Activated naive CD8-positive, alpha-beta T cell treated with anti-CD3 and anti-CD28 coated beads for 36 hours (primary cell): ENCODE measurements around the gene BMP7. TPM values are rescaled to one million over a fixed set of nuclear protein-coding genes. Genes with fewer than 3 reads are reported as not detected.

Experiments
- DNase-seq: peaks from one replicate; pipeline ENCODE4 v3.0.0; 2021
- H3K27ac Mint-ChIP-seq: one replicate; pipeline ENCODE4 v1.8.0; 2022; ENCODE audit warnings: mild to moderate bottlenecking, moderate library complexity, mixed read lengths
- H3K27me3 Mint-ChIP-seq: one replicate; pipeline ENCODE4 v1.8.0; 2022; ENCODE audit warnings: mild to moderate bottlenecking, mixed read lengths
- H3K36me3 Mint-ChIP-seq: one replicate; pipeline ENCODE4 v1.8.0; 2021; ENCODE audit warnings: mild to moderate bottlenecking, mixed read lengths
- H3K4me1 Mint-ChIP-seq: one replicate; pipeline ENCODE4 v1.8.0; 2021; ENCODE audit warnings: mixed read lengths
- H3K4me3 Mint-ChIP-seq: one replicate; pipeline ENCODE4 v1.8.0; 2022; ENCODE audit warnings: mild to moderate bottlenecking, moderate library complexity, mixed read lengths
- H3K9me3 Mint-ChIP-seq: one replicate; pipeline ENCODE4 v1.8.0; 2022; ENCODE audit warnings: mixed read lengths
- total RNA-seq, 2 experiments: library from RNA; stranded (reverse); gene quantifications; one replicate each; pipeline ENCODE4 v1.2.3, GENCODE V29; 2021

Gene BMP7
- not detected for total RNA-seq

- Mint-ChIP-seq H3K36me3 (no peaks in the 10 kb centered on the region), H3K9me3 (no peaks in the 10 kb centered on the region), H3K27me3 (peaks cover 81% of the 10 kb centered on the region), H3K27ac (no peak within 1 kb of the TSS), H3K4me3 (peak within 1 kb of the TSS; percentile 5), H3K4me1 (peaks cover 7% of the 10 kb centered on the region)
- no peak for DNase-seq
Observed at GRCh38 chr20:57266291-57267157, at the start of gene BMP7. BMP7 (minus strand) TSS chr20:57266641; CDS start chr20:57266122, 519 bp downstream.

- no peak for DNase-seq
- Mint-ChIP-seq H3K27ac (no peak overlapping the region), H3K4me1 (no peaks in the 10 kb centered on the region), H3K9me3 (no peaks in the 10 kb centered on the region), H3K27me3 (peaks cover 14% of the 10 kb centered on the region), H3K4me3 (no peak overlapping the region), H3K36me3 (no peaks in the 10 kb centered on the region)
Observed at GRCh38 chr20:57315976-57316480, 49.6 kb upstream of the BMP7 start.

- Mint-ChIP-seq H3K27ac (no peak overlapping the region), H3K36me3 (no peaks in the 10 kb centered on the region), H3K4me1 (no peaks in the 10 kb centered on the region), H3K4me3 (no peak overlapping the region), H3K27me3 (peaks cover 12% of the 10 kb centered on the region), H3K9me3 (no peaks in the 10 kb centered on the region)
- no peak for DNase-seq
Observed at GRCh38 chr20:57315083-57315975, 48.9 kb upstream of the BMP7 start.

GRCh38 chr20:57313951-57314350 lies 47.5 kb upstream of the BMP7 start:
- no peak for DNase-seq
- H3K27ac Mint-ChIP-seq = no peak overlapping the region
- peaks cover 4% of the 10 kb centered on the region for H3K27me3 Mint-ChIP-seq
- H3K4me3 Mint-ChIP-seq = no peak overlapping the region
- H3K9me3 Mint-ChIP-seq = no peaks in the 10 kb centered on the region
- no peaks in the 10 kb centered on the region for H3K4me1 Mint-ChIP-seq
- H3K36me3 Mint-ChIP-seq = no peaks in the 10 kb centered on the region

- Mint-ChIP-seq H3K36me3 (no peaks in the 10 kb centered on the region), H3K27ac (no peak overlapping the region), H3K4me1 (no peaks in the 10 kb centered on the region), H3K4me3 (no peak overlapping the region), H3K9me3 (no peaks in the 10 kb centered on the region), H3K27me3 (no peaks in the 10 kb centered on the region)
- DNase-seq = no peak
Observed at GRCh38 chr20:57313230-57313629, 46.8 kb upstream of the BMP7 start.

- DNase-seq = no peak
- no peaks in the 10 kb centered on the region for H3K27me3 Mint-ChIP-seq
- no peaks in the 10 kb centered on the region for H3K36me3 Mint-ChIP-seq
- H3K4me1 Mint-ChIP-seq = no peaks in the 10 kb centered on the region
- H3K9me3 Mint-ChIP-seq = no peaks in the 10 kb centered on the region
- H3K4me3 Mint-ChIP-seq = no peak overlapping the region
- no peak overlapping the region for H3K27ac Mint-ChIP-seq
Observed at GRCh38 chr20:57312138-57312537, 45.7 kb upstream of the BMP7 start.

- no peak overlapping the region for H3K27ac Mint-ChIP-seq
- no peaks in the 10 kb centered on the region for H3K27me3 Mint-ChIP-seq
- DNase-seq = no peak
- no peaks in the 10 kb centered on the region for H3K36me3 Mint-ChIP-seq
- no peaks in the 10 kb centered on the region for H3K9me3 Mint-ChIP-seq
- no peak overlapping the region for H3K4me3 Mint-ChIP-seq
- no peaks in the 10 kb centered on the region for H3K4me1 Mint-ChIP-seq
Observed at GRCh38 chr20:57310821-57311514, 44.5 kb upstream of the BMP7 start.

- H3K4me3 Mint-ChIP-seq = no peak overlapping the region
- H3K4me1 Mint-ChIP-seq = no peaks in the 10 kb centered on the region
- H3K36me3 Mint-ChIP-seq = no peaks in the 10 kb centered on the region
- H3K9me3 Mint-ChIP-seq = no peaks in the 10 kb centered on the region
- DNase-seq = no peak
- H3K27me3 Mint-ChIP-seq = no peaks in the 10 kb centered on the region
- no peak overlapping the region for H3K27ac Mint-ChIP-seq
Observed at GRCh38 chr20:57309544-57310115, 43.2 kb upstream of the BMP7 start.

GRCh38 chr20:57308451-57309271 lies 42.2 kb upstream of the BMP7 start:
- no peaks in the 10 kb centered on the region for H3K4me1 Mint-ChIP-seq
- no peaks in the 10 kb centered on the region for H3K9me3 Mint-ChIP-seq
- no peak overlapping the region for H3K27ac Mint-ChIP-seq
- H3K27me3 Mint-ChIP-seq = no peaks in the 10 kb centered on the region
- H3K36me3 Mint-ChIP-seq = no peaks in the 10 kb centered on the region
- no peak overlapping the region for H3K4me3 Mint-ChIP-seq
- no peak for DNase-seq

GRCh38 chr20:57306747-57307146 lies 40.3 kb upstream of the BMP7 start:
- DNase-seq = no peak
- Mint-ChIP-seq H3K9me3 (no peaks in the 10 kb centered on the region), H3K36me3 (no peaks in the 10 kb centered on the region), H3K27ac (no peak overlapping the region), H3K27me3 (no peaks in the 10 kb centered on the region), H3K4me1 (no peaks in the 10 kb centered on the region), H3K4me3 (no peak overlapping the region)

GRCh38 chr20:57301026-57301425 lies 34.6 kb upstream of the BMP7 start:
- H3K4me1 Mint-ChIP-seq = no peaks in the 10 kb centered on the region
- H3K27ac Mint-ChIP-seq = no peak overlapping the region
- H3K9me3 Mint-ChIP-seq = no peaks in the 10 kb centered on the region
- H3K4me3 Mint-ChIP-seq = no peak overlapping the region
- peaks cover 4% of the 10 kb centered on the region for H3K27me3 Mint-ChIP-seq
- no peak for DNase-seq
- no peaks in the 10 kb centered on the region for H3K36me3 Mint-ChIP-seq

GRCh38 chr20:57298457-57298856 lies 32.0 kb upstream of the BMP7 start:
- Mint-ChIP-seq H3K9me3 (no peaks in the 10 kb centered on the region), H3K4me3 (no peak overlapping the region), H3K27ac (no peak overlapping the region), H3K4me1 (no peaks in the 10 kb centered on the region), H3K36me3 (no peaks in the 10 kb centered on the region), H3K27me3 (peaks cover 8% of the 10 kb centered on the region)
- DNase-seq = no peak

- Mint-ChIP-seq H3K4me1 (no peaks in the 10 kb centered on the region), H3K9me3 (no peaks in the 10 kb centered on the region), H3K27me3 (peaks cover 28% of the 10 kb centered on the region), H3K27ac (no peak overlapping the region), H3K4me3 (no peak overlapping the region), H3K36me3 (no peaks in the 10 kb centered on the region)
- no peak for DNase-seq
Observed at GRCh38 chr20:57294550-57294949, 28.1 kb upstream of the BMP7 start.

- Mint-ChIP-seq H3K27ac (no peak overlapping the region), H3K27me3 (peaks cover 28% of the 10 kb centered on the region), H3K4me1 (no peaks in the 10 kb centered on the region), H3K36me3 (no peaks in the 10 kb centered on the region), H3K4me3 (no peak overlapping the region), H3K9me3 (no peaks in the 10 kb centered on the region)
- no peak for DNase-seq
Observed at GRCh38 chr20:57293995-57294394, 27.6 kb upstream of the BMP7 start.
